Activated CD4-positive, alpha-beta T cell treated with anti-CD3 and anti-CD28 coated beads for 24 hours (primary cell): ENCODE results near the gene SYNPO2L.
"Not testable (repeated sequence)": the region's sequence is repeated elsewhere in the genome, so short reads cannot be mapped to it uniquely, and the experiment has no call there.

Experiments
- DNase-seq, 2 donors: peaks; one replicate each; pipeline ENCODE4 v3.0.0-alpha.2; 2020; ENCODE audit warnings: low read depth in 2 of 2

Gene SYNPO2L

DNA sequence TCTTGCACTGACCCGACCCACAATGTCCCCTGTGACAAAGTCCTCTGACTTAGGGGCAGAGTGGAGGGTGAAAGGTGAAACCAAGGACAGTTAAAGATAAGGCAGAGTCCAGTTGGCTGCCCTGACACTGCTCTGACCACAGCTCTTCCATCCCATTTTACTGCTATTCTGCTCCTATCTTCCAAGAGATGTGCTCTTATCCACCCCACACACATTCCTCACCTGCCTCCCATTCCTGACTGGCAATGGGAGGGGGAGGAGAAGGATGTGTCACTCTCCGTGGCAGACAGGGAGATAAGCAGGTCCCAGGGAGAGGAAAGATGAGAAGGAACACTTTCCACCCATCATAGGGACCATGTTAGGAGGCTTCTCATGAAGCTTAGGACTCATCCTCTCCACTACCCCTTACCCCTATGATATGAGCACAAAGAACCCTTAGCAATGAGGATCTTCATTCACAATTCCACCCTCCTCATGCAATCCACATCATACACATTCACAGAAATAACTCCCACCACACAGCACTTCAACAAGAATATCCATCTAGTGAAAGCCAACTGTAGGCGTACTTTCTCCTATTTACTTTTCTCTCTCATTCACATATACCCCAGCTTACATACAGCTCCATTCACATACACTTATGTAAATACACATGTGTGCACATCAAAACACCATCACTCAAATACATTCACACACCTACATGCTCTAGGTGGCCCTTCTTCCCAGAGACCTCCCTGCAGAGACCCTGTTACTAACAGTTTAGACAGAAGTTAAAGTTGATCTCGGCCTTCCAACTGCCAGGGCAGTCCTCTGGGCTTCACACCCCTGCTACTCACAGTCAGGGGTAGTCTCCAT is 6.6 kb downstream of the SYNPO2L start:
- no peak for DNase-seq

- no peak for DNase-seq
Measured at GRCh38 chr10:73647875-73648651, 7.8 kb downstream of the SYNPO2L start.

- peak in 1 of 2 donors; percentile 12 for DNase-seq
Measured at GRCh38 chr10:73647211-73647874, 8.5 kb downstream of the SYNPO2L start.

DNA sequence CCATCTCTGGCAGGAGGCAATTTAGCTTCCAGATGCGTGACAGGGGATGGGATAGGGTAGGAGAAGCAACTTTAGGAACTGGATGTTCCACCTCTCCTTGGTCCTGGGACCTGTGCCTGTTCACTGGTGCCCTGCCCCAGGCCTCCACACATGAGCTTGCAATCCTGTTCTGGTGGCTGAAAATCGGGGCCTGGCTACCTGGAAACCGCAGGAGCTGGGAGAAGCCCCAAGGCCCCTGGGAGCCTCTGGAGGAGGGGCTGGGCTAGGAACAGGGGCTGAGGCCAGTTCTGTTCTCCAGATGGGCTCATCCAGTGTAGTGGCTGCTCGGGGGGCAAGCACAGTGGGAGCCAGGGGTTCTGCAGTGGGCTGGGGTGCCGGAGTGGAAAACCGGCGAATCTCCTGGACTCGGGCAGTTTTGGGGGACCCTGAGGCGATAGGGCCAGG is 9.2 kb downstream of the SYNPO2L start:
- no peak for DNase-seq

- no peak for DNase-seq
Measured at GRCh38 chr10:73645251-73645650, 10.6 kb downstream of the SYNPO2L start.

- no peak for DNase-seq
Measured at GRCh38 chr10:73644767-73645166, 11.1 kb downstream of the SYNPO2L start.

DNA sequence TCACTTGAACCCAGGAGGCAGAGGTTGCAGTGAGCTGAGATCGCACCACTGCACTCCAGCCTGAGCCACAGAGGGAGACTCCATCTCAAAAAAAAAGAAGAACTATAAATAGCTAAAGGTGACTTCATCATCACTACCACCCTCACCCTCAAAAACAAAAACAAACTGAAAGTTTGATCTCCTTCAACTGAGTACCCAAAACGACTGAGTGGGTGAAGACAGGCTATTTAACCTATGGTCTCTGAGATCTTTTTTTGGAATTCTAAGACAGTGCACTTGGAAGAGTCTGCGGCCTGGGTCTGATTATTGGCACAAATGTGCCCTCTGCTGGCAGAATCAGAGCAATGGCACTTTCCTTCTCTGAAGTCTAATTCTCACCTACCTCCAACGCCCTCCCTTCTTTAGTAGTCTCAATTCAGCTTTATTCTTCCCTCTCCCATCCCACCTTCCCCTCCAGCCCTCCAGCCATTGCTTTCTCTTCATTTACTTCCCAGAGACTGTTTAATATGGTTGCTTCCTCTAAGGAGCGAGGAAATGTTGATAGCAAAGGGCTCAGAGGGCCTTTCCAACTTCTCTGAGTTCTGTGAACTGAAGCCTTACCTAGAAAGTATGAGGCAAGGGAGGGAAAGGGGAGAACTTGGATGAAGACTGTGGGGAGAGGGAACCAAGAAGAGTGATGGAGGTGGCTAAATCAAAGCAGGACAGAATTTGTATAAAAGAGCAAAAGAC is 11.7 kb downstream of the SYNPO2L start:
- DNase-seq, result no peak

DNA sequence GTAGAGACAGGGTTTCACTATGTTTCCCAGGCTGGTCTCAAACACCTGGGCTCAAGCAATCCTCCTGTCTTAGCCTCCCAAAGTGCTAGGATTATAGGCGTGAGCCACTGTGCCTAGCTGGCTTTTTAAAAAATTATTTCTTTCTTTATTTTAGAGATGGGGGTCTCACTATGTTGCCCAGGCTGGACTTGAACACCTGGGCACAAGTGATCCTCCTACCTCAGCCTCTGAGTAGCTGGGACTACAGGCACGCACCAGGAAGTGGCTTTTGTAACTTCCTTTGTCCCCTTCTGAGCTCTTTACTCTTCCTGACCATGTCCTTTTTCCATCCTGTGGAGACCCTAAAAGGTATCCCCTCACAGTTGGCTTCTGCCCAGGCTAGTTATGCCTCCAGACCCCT is 12.5 kb downstream of the SYNPO2L start:
- DNase-seq, result no peak

DNA sequence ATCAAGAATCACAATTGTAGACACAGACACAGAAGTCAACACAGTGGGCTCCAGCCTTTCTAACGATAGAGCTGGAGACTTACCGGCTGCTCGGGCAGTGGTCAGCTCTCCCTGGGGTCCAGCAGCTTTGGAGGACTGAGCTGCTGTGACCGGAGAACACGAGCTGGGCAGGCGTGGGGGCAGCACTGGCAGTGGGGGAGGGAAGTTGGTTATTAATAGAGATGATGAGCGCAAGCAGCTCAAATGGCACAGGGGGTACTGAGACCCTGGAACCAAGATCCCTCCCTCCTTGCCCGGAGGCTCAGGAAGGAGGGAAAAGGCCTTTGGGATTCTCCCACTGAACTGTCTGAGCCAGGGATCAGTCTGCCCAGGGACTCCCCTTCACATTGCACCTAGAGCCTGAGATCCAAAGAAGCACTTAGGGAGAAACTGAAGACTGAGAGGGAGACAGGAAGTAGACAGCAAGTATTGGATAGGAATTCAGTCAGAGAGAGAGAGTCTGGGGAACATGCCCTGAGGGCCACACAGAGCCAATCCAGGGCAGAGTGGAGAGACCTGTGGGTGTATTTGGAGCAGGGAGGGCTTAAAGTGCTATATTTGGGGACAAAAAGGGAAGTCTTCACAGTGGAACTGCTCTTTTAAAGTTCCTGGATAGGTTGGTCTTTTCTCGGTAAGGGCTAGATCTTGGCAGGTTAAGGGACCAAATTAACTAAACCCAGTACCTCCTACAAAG is 14.3 kb downstream of the SYNPO2L start, which contains the start of gene MYOZ1:
TSS of gene MYOZ1 (minus strand) at position 147 of the 733 bp plus-strand sequence. CDS start 1,457 bp downstream, outside the sequence.
- DNase-seq, result no peak

GRCh38 chr10:73639286-73639685 is 16.5 kb downstream of the SYNPO2L start:
- no peak for DNase-seq

GRCh38 chr10:73635781-73636180 is 20.0 kb downstream of the SYNPO2L start:
- DNase-seq, result no peak

DNA sequence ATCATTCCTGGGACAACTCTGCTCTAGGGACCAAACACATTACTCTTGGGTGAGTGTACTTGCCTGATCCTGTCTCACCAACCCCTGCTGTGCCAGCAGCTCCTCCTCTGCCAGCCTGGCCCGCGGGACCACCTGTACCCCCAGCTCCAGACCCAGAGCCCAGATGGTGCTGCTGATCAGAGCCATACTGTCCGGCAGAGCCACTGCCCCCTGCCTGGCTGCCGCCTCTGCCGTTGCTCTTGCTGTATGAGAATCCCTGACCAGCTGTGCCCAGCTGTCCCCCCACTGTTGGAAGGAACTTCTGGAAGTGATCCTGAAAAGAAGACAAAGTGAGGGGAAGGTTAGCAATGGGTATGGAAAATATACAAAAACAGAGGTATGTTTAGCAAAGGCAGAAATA is 21.4 kb downstream of the SYNPO2L start:
- DNase-seq, result no peak

- no peak for DNase-seq
Measured at GRCh38 chr10:73629165-73629564, 26.7 kb downstream of the SYNPO2L start.

- DNase-seq, result no peak
Measured at GRCh38 chr10:73628405-73628804, 27.4 kb downstream of the SYNPO2L start.

- no peak for DNase-seq
Measured at GRCh38 chr10:73627300-73627699, 28.5 kb downstream of the SYNPO2L start.

- DNase-seq, result peak; percentile 84 to 87
Measured at GRCh38 chr10:73625884-73626752, 29.7 kb downstream of the SYNPO2L start.

DNA sequence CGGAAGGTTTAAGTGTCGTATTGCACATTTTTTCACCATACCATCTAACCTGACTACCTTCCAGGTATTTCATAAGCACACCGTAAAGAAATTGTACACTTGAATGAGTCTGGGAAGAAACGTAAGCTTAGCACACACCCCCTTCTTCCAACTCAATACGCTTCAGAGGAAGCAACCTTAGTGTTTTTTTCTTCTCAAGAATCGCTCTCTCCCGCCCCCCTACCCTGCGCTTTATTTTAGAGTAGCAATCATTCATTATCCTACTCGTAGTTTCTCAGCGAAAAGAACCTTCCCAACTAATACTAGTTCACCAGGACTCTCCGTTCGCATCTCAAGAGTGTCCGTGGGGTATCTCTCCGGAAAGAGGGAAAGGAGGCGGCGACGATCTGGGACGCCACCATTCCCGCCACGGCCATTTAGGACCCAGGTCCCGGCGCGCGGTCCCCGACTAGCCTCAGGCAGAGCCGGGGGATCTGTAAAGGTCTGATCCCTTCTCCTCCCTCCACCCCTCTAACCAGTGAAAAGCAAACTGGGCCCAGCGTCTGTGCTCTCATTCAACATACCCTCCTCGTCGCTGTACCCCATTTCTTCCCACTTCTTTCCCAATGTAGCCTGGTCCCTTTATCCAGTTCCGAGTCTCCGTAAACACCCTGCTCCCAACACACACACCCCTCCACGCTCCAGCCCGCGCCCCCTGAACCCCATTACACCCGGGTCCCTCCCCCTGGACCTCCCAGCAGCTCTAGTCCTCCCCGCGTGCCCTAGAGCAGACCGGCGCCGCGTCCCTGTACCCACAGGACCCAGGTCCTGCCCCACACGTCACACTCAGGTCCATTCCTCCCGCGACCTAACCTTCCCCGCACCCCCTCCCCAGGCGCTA is 30.6 kb downstream of the SYNPO2L start:
- DNase-seq, result no peak

DNA sequence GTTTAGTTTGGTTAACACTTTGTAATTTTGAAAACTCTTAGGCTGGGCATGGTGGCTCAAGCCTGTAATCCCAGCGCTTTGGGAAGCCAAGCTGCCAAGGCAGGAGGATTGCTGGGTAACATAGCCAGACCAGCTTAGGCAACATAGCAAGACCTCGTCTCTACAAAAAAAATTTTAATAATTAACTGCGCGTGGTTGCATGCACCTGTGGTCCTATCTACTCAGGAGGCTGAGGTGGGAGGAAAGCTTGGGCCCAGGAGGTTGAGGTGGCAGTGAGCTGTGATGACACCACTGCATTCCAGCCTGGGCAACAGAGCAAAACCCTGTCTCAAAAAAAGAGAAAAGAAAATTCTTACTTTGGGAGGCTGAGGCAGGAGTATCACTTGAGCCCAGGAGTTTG is 32.8 kb downstream of the SYNPO2L start:
- no peak for DNase-seq

GRCh38 chr10:73620974-73621373 is 34.9 kb downstream of the SYNPO2L start:
- not testable (repeated sequence) for DNase-seq
